Right kidney (tissue), 1 donor: ENCODE data around the gene P2RX1.
"Not testable (repeated sequence)": the region's sequence is repeated elsewhere in the genome, so short reads cannot be mapped to it uniquely, and the experiment has no call there.

Source experiments
- DNase-seq: peaks from one replicate; pipeline ENCODE4 v3.0.0-alpha.2; 2016

P2RX1 gene

GRCh38 chr17:3952186-3952585, 35.9 kb upstream of the P2RX1 start:
- DNase-seq: no peak

- DNase-seq: no peak
Measured at GRCh38 chr17:3951420-3951819, 35.2 kb upstream of the P2RX1 start.

GRCh38 chr17:3951003-3951402, 34.7 kb upstream of the P2RX1 start:
- no peak for DNase-seq

GRCh38 chr17:3950584-3950983, 34.3 kb upstream of the P2RX1 start:
- DNase-seq: no peak

GRCh38 chr17:3949418-3949817, 33.2 kb upstream of the P2RX1 start:
- DNase-seq: no peak

- DNase-seq: not testable (repeated sequence)
Measured at GRCh38 chr17:3948551-3948950, 32.3 kb upstream of the P2RX1 start.

- DNase-seq: no peak
Measured at GRCh38 chr17:3947318-3947810, 31.1 kb upstream of the P2RX1 start.

- DNase-seq: no peak
Measured at GRCh38 chr17:3946711-3947235, 30.5 kb upstream of the P2RX1 start.

GRCh38 chr17:3944485-3945388, 28.5 kb upstream of the P2RX1 start:
- peak; percentile 52 for DNase-seq

GRCh38 chr17:3943240-3943891, 27.1 kb upstream of the P2RX1 start:
- DNase-seq: no peak

GRCh38 chr17:3940965-3941698, 24.9 kb upstream of the P2RX1 start:
- DNase-seq: no peak

GRCh38 chr17:3937359-3937758, 21.1 kb upstream of the P2RX1 start:
- no peak for DNase-seq

- no peak for DNase-seq
Measured at GRCh38 chr17:3935825-3936355, 19.6 kb upstream of the P2RX1 start.

- peak; percentile 61 for DNase-seq
Measured at GRCh38 chr17:3935140-3935542, 18.9 kb upstream of the P2RX1 start.

- no peak for DNase-seq
Measured at GRCh38 chr17:3929764-3930163, 13.5 kb upstream of the P2RX1 start.

GRCh38 chr17:3929181-3929580, 12.9 kb upstream of the P2RX1 start:
- DNase-seq: no peak

GRCh38 chr17:3928406-3928805, 12.1 kb upstream of the P2RX1 start:
- no peak for DNase-seq

- no peak for DNase-seq
Measured at GRCh38 chr17:3927628-3928340, 11.5 kb upstream of the P2RX1 start.

- DNase-seq: peak; percentile 57
Measured at GRCh38 chr17:3926860-3927627, 10.8 kb upstream of the P2RX1 start.

GRCh38 chr17:3925684-3926485, 9.6 kb upstream of the P2RX1 start:
- DNase-seq: no peak
